GM10248 (cell line): ENCODE measurements around the gene PCCA.
A peak's percentile ranks its signal among the peaks of the same experiment; 100 is the strongest.
"Not testable (repeated sequence)": the region's sequence is repeated elsewhere in the genome, so short reads cannot be mapped to it uniquely, and the experiment has no call there.

Experiments used
- CTCF ChIA-PET: fragments of 300-600 bp; sonication (Branson Sonifier 250); formaldehyde crosslinking; extraction: SDS; loops from one replicate; lab custom pipeline; 2021; ENCODE audit warnings: antibody characterized with exemption; lab: Yijun Ruan, JAX
- POLR2A ChIA-PET: fragments of 350-650 bp; sonication (Branson Sonifier 250); formaldehyde crosslinking; extraction: SDS; loops from one replicate; lab custom pipeline; 2020; ENCODE audit warnings: antibody characterized with exemption; lab: Yijun Ruan, JAX
- DNase-seq: peaks from one replicate; pipeline ENCODE4 v3.0.0; 2012; ENCODE audit errors: extremely low spot score
- CTCF ChIP-seq: IDR thresholded peaks from 2 replicates; pipeline ENCODE4 v1.5.1; 2012; ENCODE audit warnings: mild to moderate bottlenecking, low read depth; ENCODE audit errors: extremely low read depth, missing control alignments, control extremely low read depth

PCCA gene

GRCh38 chr13:100306434-100306999 is 217.6 kb downstream of the PCCA start:
- ChIA-PET POLR2A (no interaction called here), CTCF (interaction anchor here (1.0 kb wide), 2 partner anchors 15 to 19 kb away, joined by 3 read pairs; no protein-coding TSS in a partner anchor)
- no peak for TF ChIP-seq CTCF
- no peak for DNase-seq

- TF ChIP-seq CTCF, result no peak
- POLR2A ChIA-PET, result no interaction called here
- CTCF ChIA-PET, result interaction anchor here (1.0 kb wide), 2 partner anchors 8 to 13 kb away, joined by 3 read pairs; no protein-coding TSS in a partner anchor
- no peak for DNase-seq
These were observed 225.4 kb downstream of the PCCA start for GRCh38 chr13:100314132-100314910.

- POLR2A ChIA-PET, result no interaction called here
- DNase-seq, result peak; percentile 15
- CTCF ChIA-PET, result no interaction called here
- no peak for TF ChIP-seq CTCF
These were observed 226.6 kb downstream of the PCCA start for GRCh38 chr13:100315522-100315921.

- POLR2A ChIA-PET, DNase-seq, CTCF ChIA-PET: not testable (repeated sequence)
These were observed 229.6 kb downstream of the PCCA start for GRCh38 chr13:100318473-100318872.

- no peak for DNase-seq
- ChIA-PET CTCF (interaction anchor here (2.4 kb wide), 1 partner anchor 13 kb away, joined by 6 read pairs; no protein-coding TSS in a partner anchor), POLR2A (no interaction called here)
- no peak for TF ChIP-seq CTCF
These were observed 235.0 kb downstream of the PCCA start for GRCh38 chr13:100323937-100324336.

GRCh38 chr13:100330662-100331061 is 241.8 kb downstream of the PCCA start:
- no peak for TF ChIP-seq CTCF
- DNase-seq, result no peak
- ChIA-PET POLR2A (no interaction called here), CTCF (interaction anchor here (0.7 kb wide), 1 partner anchor 13 kb away, joined by 3 read pairs; no protein-coding TSS in a partner anchor)

- DNase-seq, result no peak
- POLR2A ChIA-PET, result no interaction called here
- CTCF ChIA-PET, result interaction anchor here (1.1 kb wide), 1 partner anchor 433 kb away, joined by 3 read pairs; no protein-coding TSS in a partner anchor
- no peak for TF ChIP-seq CTCF
These were observed 244.2 kb downstream of the PCCA start for GRCh38 chr13:100333141-100333540.
